ENCODE measurements around the gene ARHGAP26.

- no peak for TF ChIP-seq YY1 (IDR thresholded peaks at IDR 0.05; ENCODE audit: insufficient read depth, insufficient read length)
- TF ChIP-seq ZNF274 (IDR thresholded peaks at IDR 0.05; ENCODE audit: low read depth, low read length), result no peak
Measured at GRCh38 chr5:142767178-142767577, 3.0 kb upstream of the ARHGAP26 start.

All from NT2/D1 (cell line).